ENCODE data around the gene APBB2. TPM values are rescaled to one million over a fixed set of nuclear protein-coding genes. Genes with fewer than 3 reads are reported as not detected.
"Not testable (repeated sequence)": the region's sequence is repeated elsewhere in the genome, so short reads cannot be mapped to it uniquely, and the experiment has no call there.

The APBB2 gene
- total and polyA plus RNA-seq, 2 of the 8 experiments (the other 6 are each of a cell fraction or from before 2014, with no cell fraction given): 58.7 to 59.4 TPM

GRCh38 chr4:41149568-41149967 lies 64.8 kb downstream of the APBB2 start:
- Histone ChIP-seq H3K79me2 (ENCODE audit: control insufficient read depth in 1 of 2, insufficient read depth in 2 of 2, low read length in 2 of 2) (peaks cover 0 to 23% of the 10 kb centered on the region in 2 experiments; a peak in 2 of 4 replicates), H3K4me1 (replicated peaks in 1 of 4; ENCODE audit: control insufficient read depth in 3 of 4, insufficient read depth in 4 of 4, low read length in 3 of 4) (peaks cover 2 to 11% (median 7%) of the 10 kb centered on the region in 4 experiments; a peak in 4 of 7 replicates)
- H3K4ac ChIP-seq (replicated peaks; ENCODE audit: insufficient read length, low read depth, low read length); H4K5ac ChIP-seq (ENCODE audit: insufficient read length, low read depth, low read length); H4K20me1 ChIP-seq (replicated peaks in 1 of 2; ENCODE audit: control insufficient read depth in 1 of 2, insufficient read depth in 2 of 2, low read length in 2 of 2); H3K79me1 ChIP-seq (ENCODE audit: low read depth, low read length); H2BK120ac ChIP-seq (replicated peaks; ENCODE audit: low read depth, low read length); POLR2A ChIA-PET (ENCODE audit: partially characterized antibody); H3K27ac ChIP-seq (ENCODE audit: low read depth, low read length); H3K4me2 ChIP-seq (ENCODE audit: insufficient read depth in 1 of 2, low read depth in 2 of 2, low read length in 2 of 2); H3K18ac ChIP-seq (ENCODE audit: extremely low read depth, low read length); H3K9me3 ChIP-seq (ENCODE audit: insufficient read depth in 2 of 2, low read depth in 1 of 2, low read length in 1 of 2); H3K4me3 ChIP-seq (ENCODE audit: extremely low read depth in 1 of 4, insufficient read depth in 2 of 4, low read depth in 3 of 4, low read length in 4 of 4); H2AK5ac ChIP-seq (ENCODE audit: low read depth, low read length); H3K14ac ChIP-seq (ENCODE audit: insufficient read length); H2BK12ac ChIP-seq (ENCODE audit: low read depth, low read length); H3K9ac ChIP-seq (replicated peaks in 1 of 4; ENCODE audit: extremely low read depth in 1 of 4, low read depth in 3 of 4, low read length in 3 of 4); FAIRE-seq; H3K23me2 ChIP-seq (ENCODE audit: low read depth, low read length); H2AFZ ChIP-seq (ENCODE audit: low read length); H4K91ac ChIP-seq (replicated peaks; ENCODE audit: insufficient read length, low read length); H2BK5ac ChIP-seq (ENCODE audit: low read depth, low read length); DNase-seq (ENCODE audit: low read depth in 1 of 2, low spot score in 2 of 2); H3K23ac ChIP-seq (ENCODE audit: insufficient read length); H3K56ac ChIP-seq (replicated peaks; ENCODE audit: insufficient read length, low read depth, low read length); H2BK20ac ChIP-seq (ENCODE audit: low read length); H4K8ac ChIP-seq (ENCODE audit: extremely low read depth, insufficient read depth, low read length); H2BK15ac ChIP-seq (ENCODE audit: low read length); H3K36me3 ChIP-seq (ENCODE audit: control insufficient read depth in 2 of 4, insufficient read depth in 4 of 4, low read length in 3 of 4); H3K27me3 ChIP-seq (replicated peaks in 1 of 4; ENCODE audit: control insufficient read depth in 3 of 4, extremely low read depth in 1 of 4, insufficient read depth in 3 of 4, low read length in 3 of 4): not testable (repeated sequence)
- CTCF ChIA-PET (ENCODE audit: partially characterized antibody): interaction anchor here (0.9 to 1.7 kb wide), 2 partner anchors 12 to 161 kb away, joined by 3 to 4 read pairs; no protein-coding TSS in a partner anchor
- WGBS, 2 experiments (ENCODE audit: extremely low coverage in 1 of 2, insufficient coverage in 1 of 2, insufficient read length in 1 of 2, insufficient replicate concordance in 2 of 2, low coverage in 1 of 2, low lambda C conversion rate in 2 of 2, missing lambda C conversion rate in 1 of 2): 85% methylated on average over 4 of the region's 4 CpGs; no CpG with 5 or more reads in 1 of the 2 experiments

All from H1 (cell line).